ENCODE measurements around the gene ACADM. TPM values are rescaled to one million over a fixed set of nuclear protein-coding genes. Genes with fewer than 3 reads are reported as not detected.

Gene ACADM
- total and polyA plus RNA-seq, 2 of the 13 experiments (the other 11 are each of a cell fraction or from before 2014, with no cell fraction given): 43.7 to 92.2 TPM

DNA sequence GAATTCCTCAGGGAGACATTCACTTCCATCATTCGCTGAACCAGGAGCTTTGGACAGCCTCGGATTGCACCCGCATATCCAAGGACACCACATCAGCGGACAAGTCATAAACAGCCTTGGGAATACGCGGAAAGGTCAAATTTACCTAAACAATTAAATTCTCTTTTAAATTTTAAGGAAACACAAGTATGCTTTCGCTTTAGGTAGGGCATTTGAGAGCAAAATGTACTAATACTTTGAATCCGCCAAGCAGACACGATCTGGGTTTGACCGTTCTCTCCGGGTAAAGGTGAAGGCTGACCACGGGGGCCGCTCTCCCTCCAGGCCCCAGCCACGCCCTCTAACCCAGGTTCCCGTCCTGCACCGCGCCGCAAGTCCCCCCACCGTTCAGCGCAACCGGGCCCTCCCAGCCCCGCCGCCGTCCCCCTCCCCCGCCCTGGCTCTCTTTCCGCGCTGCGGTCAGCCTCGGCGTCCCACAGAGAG lies 479 bp upstream of the ACADM start (continued):
- TF ChIP-seq MTERF4 (CRISPR knock-in tag; IDR thresholded peaks at IDR 0.05) (0 out of 2 replicates have a peak, but pooled peaks have one; percentile 38), ZNF761 (CRISPR knock-in tag; conservative IDR thresholded peaks at IDR 0.05) (no peak), ZNF574 (CRISPR knock-in tag; IDR thresholded peaks at IDR 0.05) (no peak; the same call in 1 of the 2 replicates), ZZZ3 (CRISPR knock-in tag; IDR thresholded peaks at IDR 0.05; ENCODE audit: borderline replicate concordance) (0 out of 2 replicates have a peak, but pooled peaks have one; percentile 30), PRMT3 (CRISPR knock-in tag; IDR thresholded peaks at IDR 0.05; ENCODE audit: borderline replicate concordance, low read depth) (no peak), ATF1 (CRISPR knock-in tag; IDR thresholded peaks at IDR 0.05) (no peak), CENPBD1 (CRISPR knock-in tag; IDR thresholded peaks at IDR 0.05; ENCODE audit: borderline replicate concordance, low read depth) (no peak), HMG20B (CRISPR knock-in tag; conservative IDR thresholded peaks at IDR 0.05) (no peak), KMT2B (CRISPR knock-in tag; IDR thresholded peaks at IDR 0.05) (peak; percentile 72), ZNF570 (CRISPR knock-in tag; IDR thresholded peaks at IDR 0.05; ENCODE audit: borderline replicate concordance) (no peak), TFAP4 (IDR thresholded peaks at IDR 0.05; ENCODE audit: borderline replicate concordance, low read depth) (no peak), PATZ1 (CRISPR knock-in tag; IDR thresholded peaks at IDR 0.05) (peak; percentile 64), SIX1 (CRISPR knock-in tag; IDR thresholded peaks at IDR 0.05; ENCODE audit: borderline replicate concordance) (0 out of 2 replicates have a peak, but pooled peaks have one; percentile 21), MIER2 (CRISPR knock-in tag; IDR thresholded peaks at IDR 0.05) (no peak)
- TF ChIP-seq, protein P1, sequence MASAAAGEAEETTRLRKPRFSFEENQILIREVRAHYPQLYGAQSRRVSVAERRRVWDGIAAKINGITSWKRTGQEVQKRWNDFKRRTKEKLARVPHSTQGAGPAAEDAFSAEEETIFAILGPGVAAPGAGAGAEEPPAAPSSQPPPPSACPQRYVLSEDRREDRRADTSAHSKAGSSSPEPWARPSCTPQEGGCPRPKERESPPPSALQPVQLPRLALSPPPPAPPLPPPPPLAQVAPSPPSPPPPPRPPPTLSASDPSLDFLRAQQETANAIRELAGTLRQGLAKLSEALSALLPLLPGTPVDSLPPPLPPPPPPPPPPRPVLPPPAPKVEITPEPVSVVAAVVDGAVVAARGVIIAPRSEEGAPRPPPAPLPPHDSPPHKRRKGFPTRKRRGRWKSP (CRISPR knock-in tag; IDR thresholded peaks at IDR 0.05): no peak
- TF ChIP-seq, protein P2, sequence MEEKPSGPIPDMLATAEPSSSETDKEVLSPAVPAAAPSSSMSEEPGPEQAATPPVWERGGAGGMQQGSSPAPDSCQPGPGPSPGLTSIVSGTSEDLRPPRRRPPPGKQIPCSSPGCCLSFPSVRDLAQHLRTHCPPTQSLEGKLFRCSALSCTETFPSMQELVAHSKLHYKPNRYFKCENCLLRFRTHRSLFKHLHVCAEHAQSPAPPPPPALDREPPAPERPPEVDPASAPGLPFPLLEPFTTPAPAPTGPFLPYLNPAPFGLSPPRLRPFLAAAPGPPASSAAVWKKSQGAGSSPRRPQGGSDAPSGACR (CRISPR knock-in tag; IDR thresholded peaks at IDR 0.05): no peak
